HG02678 (cell line): ENCODE results near the gene TCL1B.
A peak's percentile ranks its signal among the peaks of the same experiment; 100 is the strongest.

Experiments used
- ATAC-seq: cut with Tn5 transposase; IDR thresholded peaks from one replicate; pipeline ENCODE4 v1.9.1; 2021; ENCODE audit warnings: mild to moderate bottlenecking, moderate library complexity; ENCODE audit not compliant: unreplicated experiment

TCL1B gene

DNA sequence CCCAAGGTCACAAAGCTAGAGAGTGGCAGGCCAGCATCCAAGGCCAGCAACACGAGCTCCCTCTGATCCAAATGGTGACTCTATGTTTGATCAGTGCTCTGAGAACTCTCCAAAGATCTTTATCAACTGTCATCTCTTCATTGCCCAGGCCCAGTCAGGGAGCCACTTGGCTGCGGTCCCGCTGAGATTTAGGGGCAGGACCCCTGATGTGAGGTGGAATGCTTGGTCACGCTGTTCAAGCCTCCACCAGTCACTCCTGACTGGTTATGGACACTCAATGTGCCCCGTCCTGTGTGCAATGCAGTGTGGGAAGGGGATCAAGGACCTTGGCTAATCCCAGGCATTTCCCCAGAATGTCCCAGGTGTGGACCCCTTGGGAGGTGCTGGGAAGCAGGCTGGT lies 19.8 kb upstream of the TCL1B start:
- ATAC-seq: no peak

DNA sequence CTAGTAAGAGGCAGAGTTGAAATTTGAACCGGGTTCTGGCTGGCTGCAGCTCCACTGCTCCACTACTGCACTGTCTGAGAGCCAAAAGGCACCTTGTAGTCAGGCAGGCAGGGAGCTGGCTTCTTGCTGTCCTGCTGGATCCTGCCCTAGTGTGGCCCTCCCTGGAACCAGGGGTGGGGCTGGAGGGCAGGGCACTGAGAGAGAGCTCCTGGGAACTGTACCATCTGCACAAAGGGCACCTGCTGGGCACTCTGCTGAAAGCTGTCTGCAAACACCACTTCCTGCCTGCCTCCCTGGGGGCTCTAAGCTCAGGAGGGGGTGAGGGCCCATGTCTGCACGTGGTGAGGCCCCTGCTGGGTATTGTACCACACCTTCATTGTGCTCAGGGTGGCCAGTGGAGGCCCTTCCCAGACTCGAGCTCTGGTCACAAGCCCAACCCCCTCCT lies 19.0 kb upstream of the TCL1B start:
- no peak for ATAC-seq

GRCh38 chr14:95668235-95668772 lies 17.9 kb upstream of the TCL1B start:
- ATAC-seq: peak; percentile 43

- ATAC-seq: no peak
Observed at GRCh38 chr14:95674613-95675012, 11.6 kb upstream of the TCL1B start.

- no peak for ATAC-seq
Observed at GRCh38 chr14:95675486-95675885, 10.7 kb upstream of the TCL1B start.

GRCh38 chr14:95677179-95677835 lies 8.9 kb upstream of the TCL1B start:
- no peak for ATAC-seq

DNA sequence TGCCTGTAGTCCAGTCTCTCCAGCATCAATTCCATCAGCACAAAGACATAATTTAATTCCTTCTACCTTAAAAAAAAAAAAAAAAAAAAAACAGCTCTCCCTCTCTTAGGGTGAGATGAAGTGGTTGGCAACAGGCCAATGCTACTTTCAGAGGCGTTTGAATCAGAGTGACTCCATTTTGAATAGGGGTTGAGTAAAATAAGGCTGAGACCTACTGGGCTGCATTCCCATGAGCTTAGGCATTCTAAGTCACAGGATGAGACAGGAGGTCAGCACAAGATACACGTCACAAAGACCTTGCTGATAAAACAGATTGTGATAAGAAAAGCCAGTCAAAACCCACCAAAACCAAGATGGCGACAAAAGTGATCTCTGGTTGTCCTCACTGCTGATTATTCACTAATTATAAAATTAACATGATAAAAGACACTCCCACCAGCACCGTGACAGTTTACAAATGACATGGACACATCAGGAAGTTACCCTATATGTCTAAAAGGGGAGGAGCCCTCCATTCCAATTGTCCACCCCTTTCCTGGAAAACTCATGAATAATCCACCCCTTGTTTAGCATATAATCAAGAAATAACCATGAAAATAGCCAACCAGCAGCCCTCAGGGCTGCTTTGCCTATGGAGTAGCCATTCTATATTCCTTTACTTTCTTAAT lies 6.9 kb upstream of the TCL1B start:
- no peak for ATAC-seq

DNA sequence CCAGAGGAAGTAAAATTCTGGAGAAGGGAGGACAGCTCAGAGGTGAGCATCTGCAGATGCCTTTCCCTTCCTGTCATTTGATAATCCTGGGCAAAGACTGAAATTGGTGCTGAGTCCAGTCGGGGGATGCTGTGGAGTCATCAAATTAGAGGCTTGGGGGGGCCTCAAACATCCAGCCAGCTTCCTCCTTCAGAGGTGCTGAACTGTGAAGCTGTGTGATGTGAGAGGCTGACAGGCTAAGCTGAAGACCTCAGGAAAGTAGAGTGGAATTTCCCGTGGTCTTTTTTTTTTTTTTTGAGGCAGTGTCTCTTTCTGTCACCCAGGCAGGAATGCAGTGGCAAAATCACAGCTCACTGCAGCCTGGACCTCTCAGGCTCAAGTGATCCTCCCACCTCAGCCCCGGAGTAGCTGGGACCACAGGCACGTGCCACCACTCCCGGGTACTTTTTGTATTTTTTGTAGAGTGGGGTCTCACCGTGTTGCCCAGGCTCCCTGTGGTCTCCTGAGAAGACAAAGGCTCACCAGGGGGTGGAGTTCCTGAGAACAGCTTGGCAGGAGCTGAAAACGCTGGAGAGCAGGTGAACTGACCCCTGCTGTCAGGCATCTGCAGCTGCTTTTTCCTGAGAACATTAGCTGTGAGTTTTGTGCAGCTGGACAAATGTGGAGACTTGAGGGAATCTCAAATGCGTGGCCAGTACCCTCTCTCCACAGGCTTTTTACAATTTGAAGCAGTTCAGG lies 6.1 kb upstream of the TCL1B start:
- peak; percentile 44 for ATAC-seq

- no peak for ATAC-seq
Observed at GRCh38 chr14:95681153-95681552, 5.1 kb upstream of the TCL1B start.

DNA sequence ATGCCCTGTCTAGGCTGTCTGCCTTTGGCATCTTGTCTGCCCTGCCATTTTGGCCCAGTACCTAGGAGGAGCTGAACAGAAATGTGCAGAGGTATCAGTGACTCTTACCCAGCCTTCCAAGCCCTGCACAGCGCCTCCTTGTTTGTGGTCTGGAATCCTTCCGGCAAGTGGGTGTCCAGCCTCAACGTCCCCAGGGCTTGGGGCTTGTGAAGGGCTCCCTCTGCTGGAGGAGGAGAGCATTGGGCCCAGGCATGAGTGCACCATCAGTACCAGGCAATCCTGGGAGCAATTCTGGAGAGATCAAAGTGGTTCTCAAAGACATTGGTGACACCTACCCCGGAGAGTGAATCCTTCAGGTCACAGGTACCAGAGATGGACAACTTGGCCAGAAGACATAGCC lies 2.4 kb upstream of the TCL1B start:
- no peak for ATAC-seq

GRCh38 chr14:95686935-95687334 lies 709 bp downstream of the TCL1B start:
- ATAC-seq: no peak

DNA sequence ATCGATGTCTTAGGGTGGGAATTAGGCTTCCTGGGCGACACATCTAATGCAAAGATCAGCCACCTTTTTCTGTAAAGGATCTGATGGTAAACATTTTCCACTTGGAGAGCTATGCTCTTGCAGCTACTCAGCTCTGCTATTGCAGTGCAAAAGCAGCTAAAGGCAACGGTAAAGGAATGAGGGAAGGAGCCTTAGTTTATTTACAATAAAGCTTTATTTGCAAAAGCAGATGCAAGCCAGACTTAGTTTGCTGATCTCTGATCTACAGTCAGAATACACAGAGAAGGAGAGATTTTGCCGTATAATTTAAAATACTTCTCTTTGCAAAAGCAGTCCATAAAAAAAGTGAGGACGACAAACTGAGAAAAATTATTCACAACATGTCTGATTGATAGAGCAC lies 3.2 kb downstream of the TCL1B start:
- no peak for ATAC-seq

GRCh38 chr14:95690815-95691214 lies 4.6 kb downstream of the TCL1B start:
- ATAC-seq: no peak

- no peak for ATAC-seq
Observed at GRCh38 chr14:95691591-95691990, 5.4 kb downstream of the TCL1B start.

DNA sequence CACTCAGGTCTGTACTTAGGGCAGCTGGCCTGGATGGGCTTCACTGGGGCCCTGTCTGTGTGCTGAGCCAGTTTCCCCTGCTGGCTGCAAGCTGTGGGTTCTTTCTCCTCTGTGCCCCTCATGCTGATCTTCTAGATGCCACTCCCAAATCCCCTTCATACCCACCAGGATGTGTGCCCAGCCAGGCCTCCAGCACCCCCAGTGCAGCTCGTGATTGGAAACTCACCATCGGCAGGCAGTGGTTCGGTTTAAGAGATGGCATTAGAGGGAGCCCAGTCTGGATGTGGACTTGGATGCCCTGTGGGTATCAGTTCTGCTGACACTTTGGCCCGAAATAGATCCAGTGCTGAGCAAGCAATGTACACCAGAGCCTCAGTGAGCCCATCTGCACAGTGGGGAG lies 5.9 kb downstream of the TCL1B start:
- no peak for ATAC-seq

- no peak for ATAC-seq
Observed at GRCh38 chr14:95695051-95695450, 8.8 kb downstream of the TCL1B start.

GRCh38 chr14:95695913-95696312 lies 9.7 kb downstream of the TCL1B start:
- no peak for ATAC-seq

GRCh38 chr14:95696741-95697140 lies 10.5 kb downstream of the TCL1B start:
- no peak for ATAC-seq

- ATAC-seq: peak; percentile 66
Observed at GRCh38 chr14:95697764-95698163, 11.5 kb downstream of the TCL1B start.

DNA sequence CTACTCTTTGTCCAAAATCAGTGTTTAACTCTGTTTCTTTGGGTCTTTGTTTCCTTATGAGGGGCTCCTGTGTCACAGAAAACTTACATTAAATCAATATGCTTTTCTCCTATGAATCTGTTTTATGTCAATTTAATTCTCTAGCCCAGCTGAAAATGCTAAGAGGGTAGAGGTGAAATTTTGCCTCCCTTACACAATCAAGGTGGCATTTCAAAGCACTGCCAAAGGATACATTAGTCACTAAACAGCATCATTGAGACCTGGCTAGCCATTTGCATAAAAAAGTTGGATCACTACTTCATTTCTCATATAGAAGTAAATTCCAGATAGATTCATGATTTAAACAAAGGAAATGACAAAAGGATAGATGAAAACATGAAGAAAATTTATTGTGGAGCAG lies 12.1 kb downstream of the TCL1B start:
- no peak for ATAC-seq

DNA sequence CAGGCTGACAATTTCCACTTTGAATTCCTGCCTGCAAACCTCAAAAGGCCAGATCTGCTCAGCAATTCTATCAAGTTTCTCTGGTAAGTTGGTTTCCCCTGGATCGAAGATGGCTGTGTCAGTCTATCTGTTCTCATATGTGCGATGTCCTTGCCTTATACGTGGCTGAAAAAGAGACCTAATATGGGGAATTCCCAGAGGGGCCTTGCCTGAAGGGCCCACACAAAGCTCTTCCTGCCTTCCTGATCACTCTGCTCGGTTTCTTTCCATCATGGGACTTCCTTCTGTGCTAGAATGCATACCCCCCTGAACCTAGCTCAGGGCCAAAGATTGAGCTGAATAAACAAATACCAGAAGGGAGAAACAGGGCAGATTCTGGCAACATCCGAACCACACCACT lies 13.2 kb downstream of the TCL1B start:
- ATAC-seq: no peak
